Large intestine (tissue), 3 donors: ENCODE measurements around the gene SYNDIG1. TPM values are rescaled to one million over a fixed set of nuclear protein-coding genes. Genes with fewer than 3 reads are reported as not detected.

Experiments
- DNase-seq, 2 donors: peaks; one replicate each; pipeline versions ENCODE4 v3.0.0 to v3.0.0-alpha.2; 2013
- H3K27ac ChIP-seq: one replicate; pipeline ENCODE4 v1.5.1; 2013; ENCODE audit warnings: low read length
- H3K27me3 ChIP-seq: 2 replicates; pipeline ENCODE4 v1.6.1; 2013; ENCODE audit warnings: low read length; ENCODE audit not compliant: control insufficient read depth, insufficient read depth
- H3K36me3 ChIP-seq: 2 replicates; pipeline ENCODE4 v1.6.1; 2013; ENCODE audit warnings: low read length; ENCODE audit not compliant: control insufficient read depth, insufficient read depth
- H3K4me1 ChIP-seq: one replicate; pipeline ENCODE4 v1.6.1; 2013; ENCODE audit warnings: low read length; ENCODE audit not compliant: control insufficient read depth, insufficient read depth
- H3K4me3 ChIP-seq: one replicate; pipeline ENCODE4 v1.5.1; 2013; ENCODE audit warnings: low read length
- H3K9me3 ChIP-seq: one replicate; pipeline ENCODE4 v1.6.1; 2013; ENCODE audit warnings: mild to moderate bottlenecking, low read depth, low read length, moderate library complexity; ENCODE audit not compliant: control insufficient read depth
- WGBS: methylation state at CpG from one replicate; pipeline ENCODE4 v1.1.5; 2013; ENCODE audit warnings: low lambda C conversion rate; ENCODE audit not compliant: insufficient coverage; 5-methylcytosine and 5-hydroxymethylcytosine counted together
- polyA plus RNA-seq: library from polyadenylated mRNA; unstranded; fragments of 120-200 nt; gene quantifications from one replicate; pipeline ENCODE4 v1.2.1, GENCODE V29; 2013

The SYNDIG1 gene
- polyA plus RNA-seq, 1 donor, result 2.0 TPM

GRCh38 chr20:24566656-24567055 lies 97.2 kb downstream of the SYNDIG1 start:
- peak; percentile 57 to 78 for DNase-seq
- WGBS, result no CpG with 5 or more reads among the region's 7 CpGs
- peaks cover 3% of the 10 kb centered on the region for H3K9me3 ChIP-seq
- H3K4me3 ChIP-seq, result no peak overlapping the region
- H3K27ac ChIP-seq, result peak overlapping the region; percentile 52
- H3K27me3 ChIP-seq, result no peaks in the 10 kb centered on the region
- H3K36me3 ChIP-seq, result no peaks in the 10 kb centered on the region
- no peaks in the 10 kb centered on the region for H3K4me1 ChIP-seq

DNA sequence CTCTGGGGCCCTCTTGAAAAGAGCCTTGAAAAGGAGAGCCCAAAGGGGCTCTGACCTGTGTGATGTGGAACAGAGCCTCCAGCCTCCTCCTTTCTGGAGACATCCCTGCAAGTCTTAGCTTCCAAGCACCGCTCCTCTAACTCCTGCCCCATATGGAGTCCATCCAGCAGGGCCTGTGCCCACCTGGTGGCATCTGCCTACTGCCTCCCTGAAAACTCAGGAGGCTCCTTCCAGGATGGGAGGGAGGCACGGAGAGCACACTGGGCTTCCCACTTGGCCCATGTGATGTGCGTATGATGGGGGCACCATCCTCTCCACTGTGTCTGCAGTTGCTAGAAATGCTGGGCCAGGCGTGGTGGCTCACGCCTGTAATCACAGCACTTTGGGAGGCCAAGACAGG lies 98.1 kb downstream of the SYNDIG1 start:
- H3K27ac ChIP-seq, result no peak overlapping the region
- no peaks in the 10 kb centered on the region for H3K27me3 ChIP-seq
- no peaks in the 10 kb centered on the region for H3K36me3 ChIP-seq
- no peak overlapping the region for H3K4me3 ChIP-seq
- H3K9me3 ChIP-seq, result peaks cover 3% of the 10 kb centered on the region
- DNase-seq, result no peak
- WGBS, result 100% methylated on average over 2 of the region's 5 CpGs
- no peaks in the 10 kb centered on the region for H3K4me1 ChIP-seq

GRCh38 chr20:24568842-24569241 lies 99.4 kb downstream of the SYNDIG1 start:
- H3K27ac ChIP-seq, result no peak overlapping the region
- no peak for DNase-seq
- no peaks in the 10 kb centered on the region for H3K4me1 ChIP-seq
- H3K4me3 ChIP-seq, result no peak overlapping the region
- no peaks in the 10 kb centered on the region for H3K36me3 ChIP-seq
- H3K27me3 ChIP-seq, result no peaks in the 10 kb centered on the region
- 90% methylated on average over 2 of the region's 8 CpGs for WGBS
- H3K9me3 ChIP-seq, result peaks cover 3% of the 10 kb centered on the region

DNA sequence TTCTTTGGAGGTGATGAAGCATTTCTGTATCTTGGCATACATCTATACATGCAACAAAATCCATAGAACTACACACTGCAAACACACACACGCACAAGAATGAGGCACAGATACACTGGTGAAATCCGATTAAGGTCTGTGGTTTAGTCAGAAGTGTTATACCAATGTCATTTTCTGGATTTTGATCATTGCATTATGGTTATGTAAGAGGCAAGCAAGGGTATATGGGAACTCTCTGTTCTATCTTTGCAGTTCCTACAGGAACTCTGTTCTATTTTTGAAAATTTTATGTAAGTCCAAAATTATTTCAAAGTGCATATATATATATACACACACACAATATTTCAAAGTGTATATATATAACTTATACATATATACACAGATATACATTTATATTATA lies 101.7 kb downstream of the SYNDIG1 start:
- Histone ChIP-seq H3K4me3 (no peak overlapping the region), H3K9me3 (no peaks in the 10 kb centered on the region), H3K36me3 (no peaks in the 10 kb centered on the region), H3K4me1 (no peaks in the 10 kb centered on the region), H3K27me3 (no peaks in the 10 kb centered on the region), H3K27ac (no peak overlapping the region)
- WGBS, result no CpG with 5 or more reads among the region's 2 CpGs
- DNase-seq, result no peak

- Histone ChIP-seq H3K27ac (no peak overlapping the region), H3K27me3 (no peaks in the 10 kb centered on the region), H3K9me3 (no peaks in the 10 kb centered on the region), H3K4me3 (no peak overlapping the region), H3K36me3 (no peaks in the 10 kb centered on the region), H3K4me1 (no peaks in the 10 kb centered on the region)
- no peak for DNase-seq
- WGBS, result no CpG with 5 or more reads among the region's 7 CpGs
These were observed 102.7 kb downstream of the SYNDIG1 start for GRCh38 chr20:24572140-24572539.

DNA sequence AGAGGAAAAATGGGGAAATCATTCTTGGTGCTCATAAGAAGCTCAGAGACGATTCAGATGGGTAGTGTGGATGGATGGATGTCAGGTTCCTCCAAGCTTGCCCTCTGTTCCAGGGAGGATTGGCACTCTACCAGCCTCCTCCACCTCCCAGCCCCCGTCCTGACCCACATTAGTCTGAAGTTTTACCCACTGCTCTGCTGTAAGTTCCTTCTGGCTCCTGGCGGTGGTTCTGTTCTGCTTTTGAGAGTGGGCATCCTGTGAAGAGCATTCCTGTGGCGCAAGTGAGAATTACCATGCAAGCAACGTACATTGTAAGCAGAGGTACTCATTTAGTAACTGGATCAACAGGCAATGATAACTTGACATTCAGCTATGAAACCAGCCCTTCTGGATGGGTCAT lies 103.4 kb downstream of the SYNDIG1 start:
- Histone ChIP-seq H3K27me3 (no peaks in the 10 kb centered on the region), H3K36me3 (no peaks in the 10 kb centered on the region), H3K4me3 (no peak overlapping the region), H3K27ac (no peak overlapping the region), H3K4me1 (no peaks in the 10 kb centered on the region), H3K9me3 (no peaks in the 10 kb centered on the region)
- DNase-seq, result no peak
- no CpG with 5 or more reads among the region's 5 CpGs for WGBS

DNA sequence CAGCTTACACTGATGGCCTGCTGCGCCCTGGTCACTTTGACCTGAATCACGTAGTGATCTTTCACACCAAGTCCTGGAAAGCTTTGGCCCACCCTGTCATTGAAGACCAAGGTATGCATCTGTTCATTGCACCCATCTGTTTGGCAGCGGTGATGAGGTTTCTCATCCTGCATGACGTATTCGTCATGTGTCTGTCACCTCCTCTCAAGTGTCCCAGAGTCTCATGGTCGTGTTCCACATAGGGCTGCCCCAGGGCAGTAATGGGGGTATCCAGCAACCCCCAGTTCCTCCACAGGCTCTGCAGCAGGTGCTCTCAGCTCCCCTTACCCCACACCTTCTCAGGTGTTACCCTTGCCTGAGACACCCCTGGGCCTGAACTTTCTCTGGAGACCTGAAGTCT lies 104.1 kb downstream of the SYNDIG1 start:
- no peaks in the 10 kb centered on the region for H3K36me3 ChIP-seq
- no peaks in the 10 kb centered on the region for H3K9me3 ChIP-seq
- no peak overlapping the region for H3K4me3 ChIP-seq
- H3K4me1 ChIP-seq, result no peaks in the 10 kb centered on the region
- WGBS, result 100% methylated on average over 1 of the region's 6 CpGs
- DNase-seq, result no peak
- no peak overlapping the region for H3K27ac ChIP-seq
- H3K27me3 ChIP-seq, result no peaks in the 10 kb centered on the region

- no peak overlapping the region for H3K4me3 ChIP-seq
- DNase-seq, result no peak
- H3K4me1 ChIP-seq, result no peaks in the 10 kb centered on the region
- no peaks in the 10 kb centered on the region for H3K27me3 ChIP-seq
- 100% methylated on average over 1 of the region's 2 CpGs for WGBS
- no peak overlapping the region for H3K27ac ChIP-seq
- H3K36me3 ChIP-seq, result no peaks in the 10 kb centered on the region
- no peaks in the 10 kb centered on the region for H3K9me3 ChIP-seq
These were observed 104.9 kb downstream of the SYNDIG1 start for GRCh38 chr20:24574307-24574706.

- H3K27ac ChIP-seq, result no peak overlapping the region
- no peaks in the 10 kb centered on the region for H3K27me3 ChIP-seq
- no peaks in the 10 kb centered on the region for H3K9me3 ChIP-seq
- H3K36me3 ChIP-seq, result no peaks in the 10 kb centered on the region
- no peak for DNase-seq
- no peaks in the 10 kb centered on the region for H3K4me1 ChIP-seq
- H3K4me3 ChIP-seq, result no peak overlapping the region
- 83% methylated on average over 1 of the region's 5 CpGs for whole genome bisulfite sequencing
These were observed 105.4 kb downstream of the SYNDIG1 start for GRCh38 chr20:24574797-24575196.

GRCh38 chr20:24575811-24576210 lies 106.4 kb downstream of the SYNDIG1 start:
- WGBS, result no CpG with 5 or more reads among the region's 4 CpGs
- Histone ChIP-seq H3K4me3 (no peak overlapping the region), H3K27ac (no peak overlapping the region), H3K4me1 (no peaks in the 10 kb centered on the region), H3K36me3 (no peaks in the 10 kb centered on the region), H3K27me3 (no peaks in the 10 kb centered on the region), H3K9me3 (no peaks in the 10 kb centered on the region)
- DNase-seq, result no peak

- DNase-seq, result no peak
- Histone ChIP-seq H3K4me3 (no peak overlapping the region), H3K9me3 (no peaks in the 10 kb centered on the region), H3K36me3 (no peaks in the 10 kb centered on the region), H3K27ac (no peak overlapping the region), H3K27me3 (no peaks in the 10 kb centered on the region), H3K4me1 (no peaks in the 10 kb centered on the region)
- WGBS, result 95% methylated on average over 4 of the region's 11 CpGs
These were observed 107.0 kb downstream of the SYNDIG1 start for GRCh38 chr20:24576447-24576846.
